NAMALWA (cell line): ENCODE data around the gene GMPR.

Experiments
- DNase-seq: peaks from one replicate; pipeline ENCODE4 v3.0.0-alpha.2; 2015; ENCODE audit warnings: low spot score

The GMPR gene

GRCh38 chr6:16302721-16303552, 64.5 kb downstream of the GMPR start:
- DNase-seq, result no peak

- peak; percentile 49 for DNase-seq
These were observed 66.9 kb downstream of the GMPR start for GRCh38 chr6:16305246-16305725.

DNA sequence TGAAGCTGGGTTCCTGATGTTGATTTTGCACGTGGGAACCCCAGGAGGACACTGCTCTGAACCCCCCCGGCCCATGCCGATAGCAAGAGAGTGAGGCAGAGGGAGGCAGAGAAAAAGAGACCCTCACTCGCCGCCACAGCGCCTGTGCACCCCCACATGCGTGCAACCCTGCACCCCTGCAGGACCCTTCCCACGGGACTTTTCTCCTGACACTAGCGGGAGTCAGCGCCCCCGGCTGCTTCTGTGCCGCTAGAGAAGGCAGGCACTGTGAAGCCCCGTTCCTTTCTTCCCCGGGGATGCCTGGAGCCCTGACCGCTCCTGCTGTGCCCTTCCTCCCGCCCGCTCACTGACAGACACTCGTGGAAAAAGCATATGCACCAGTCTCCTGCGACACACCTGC, 67.4 kb downstream of the GMPR start:
- no peak for DNase-seq

GRCh38 chr6:16306334-16306733, 67.9 kb downstream of the GMPR start:
- no peak for DNase-seq

- no peak for DNase-seq
These were observed 73.4 kb downstream of the GMPR start for GRCh38 chr6:16311763-16312162.

DNA sequence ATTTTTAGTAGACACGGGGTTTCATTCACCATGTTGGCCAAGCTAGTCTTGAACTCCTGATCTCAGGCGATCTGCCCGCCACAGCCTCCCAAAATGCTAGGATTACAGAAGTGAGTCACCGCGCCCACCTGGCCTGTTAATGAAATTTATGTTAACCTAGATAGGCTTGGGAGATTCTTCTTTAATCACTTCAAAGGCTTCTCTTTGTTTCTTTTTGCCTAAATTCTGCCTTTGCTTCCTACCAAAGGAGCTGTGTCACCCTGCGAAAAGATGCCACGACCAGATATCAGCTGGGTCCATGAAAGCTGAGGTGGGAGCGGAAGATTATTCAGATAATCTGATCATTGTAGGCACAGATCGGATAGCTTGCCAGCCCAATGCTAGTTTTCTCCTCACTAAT, 75.3 kb downstream of the GMPR start:
- no peak for DNase-seq

- DNase-seq, result no peak
These were observed 75.9 kb downstream of the GMPR start for GRCh38 chr6:16314296-16314695.

DNA sequence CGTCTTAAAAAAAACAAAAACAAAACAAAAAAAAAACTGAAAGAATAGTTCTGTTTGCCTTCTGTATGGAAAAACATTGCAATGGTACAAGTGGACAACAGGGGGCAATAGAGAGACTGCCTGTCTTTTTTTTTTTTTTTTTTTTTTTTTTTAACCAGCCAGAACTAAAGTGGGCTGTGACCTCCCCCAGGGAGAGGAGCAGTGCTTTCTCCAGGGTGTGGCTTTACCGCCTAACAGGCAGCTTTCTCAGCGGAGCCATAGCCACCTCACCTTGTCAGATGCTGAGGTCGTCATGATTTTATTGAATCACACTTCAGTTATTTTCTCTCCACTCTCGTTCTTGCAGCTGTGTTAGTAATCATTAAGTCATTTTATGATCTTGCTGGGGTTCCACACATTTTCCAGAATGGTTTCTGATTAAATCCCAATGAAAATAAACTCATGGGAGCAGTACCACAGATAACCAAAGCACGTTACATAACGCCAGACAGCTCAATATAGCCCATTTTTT, 78.4 kb downstream of the GMPR start:
- DNase-seq, result peak; percentile 69

DNA sequence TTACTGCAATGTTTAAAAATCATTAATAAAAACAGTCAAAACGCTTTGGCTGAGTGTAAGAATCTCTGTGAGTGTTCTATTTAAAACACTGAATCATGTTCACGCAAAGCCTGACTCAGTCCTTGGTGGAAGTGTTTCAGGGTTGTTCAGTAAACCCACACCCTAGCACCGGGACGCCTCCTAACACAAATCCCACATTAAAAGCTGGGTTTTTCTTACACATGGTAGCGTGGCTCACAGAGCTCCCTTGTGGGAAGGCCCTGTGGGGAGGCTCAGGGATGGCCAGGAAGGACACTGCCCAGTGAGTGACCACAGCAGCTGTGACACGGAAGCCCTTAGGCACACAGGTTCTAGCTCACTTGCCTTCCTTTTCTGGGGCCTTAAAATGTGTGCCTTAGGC, 80.2 kb downstream of the GMPR start:
- DNase-seq, result no peak

GRCh38 chr6:16318953-16319720, 80.8 kb downstream of the GMPR start:
- DNase-seq, result no peak

GRCh38 chr6:16319813-16320532, 81.6 kb downstream of the GMPR start:
- peak; percentile 84 for DNase-seq

- DNase-seq, result no peak
These were observed 82.3 kb downstream of the GMPR start for GRCh38 chr6:16320533-16321340.

DNA sequence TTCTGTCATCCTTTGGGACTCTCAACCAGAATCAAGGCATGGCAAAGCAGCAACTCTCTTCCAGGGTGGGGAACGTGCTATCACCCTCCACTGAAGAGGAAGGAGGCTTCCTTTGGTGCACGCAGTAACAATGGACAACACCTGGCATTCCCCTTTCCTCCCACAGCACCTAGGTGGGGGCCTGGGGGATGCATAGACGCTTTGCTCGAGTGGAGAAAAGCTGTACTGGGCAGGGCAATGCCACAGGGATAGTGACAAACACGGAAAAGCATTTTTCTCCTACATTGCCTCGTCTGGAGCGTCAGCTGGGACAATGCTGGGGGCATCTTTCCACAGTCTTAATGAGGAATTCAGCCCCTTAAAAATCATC, 82.9 kb downstream of the GMPR start:
- DNase-seq, result no peak

DNA sequence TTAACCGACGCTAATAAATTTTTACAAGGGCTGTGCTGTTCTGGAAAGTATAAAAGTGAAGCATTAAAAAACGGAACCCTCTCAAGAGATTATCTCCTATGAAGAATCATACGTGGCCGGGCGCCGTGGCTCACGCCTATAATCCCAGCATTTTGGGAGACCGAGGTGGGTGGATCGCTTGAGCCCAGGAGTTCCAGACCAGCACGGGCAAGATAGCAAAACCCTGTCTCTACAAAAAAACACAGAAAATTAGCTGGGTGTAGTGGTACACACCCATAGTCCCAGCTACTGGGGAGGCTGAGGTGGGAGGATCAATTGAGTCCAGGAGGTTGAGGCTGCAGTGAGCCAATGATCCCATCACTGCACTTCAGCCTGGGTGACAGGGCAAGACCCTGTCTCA, 83.4 kb downstream of the GMPR start:
- no peak for DNase-seq

GRCh38 chr6:16322666-16323312, 84.4 kb downstream of the GMPR start:
- DNase-seq, result peak; percentile 97

DNA sequence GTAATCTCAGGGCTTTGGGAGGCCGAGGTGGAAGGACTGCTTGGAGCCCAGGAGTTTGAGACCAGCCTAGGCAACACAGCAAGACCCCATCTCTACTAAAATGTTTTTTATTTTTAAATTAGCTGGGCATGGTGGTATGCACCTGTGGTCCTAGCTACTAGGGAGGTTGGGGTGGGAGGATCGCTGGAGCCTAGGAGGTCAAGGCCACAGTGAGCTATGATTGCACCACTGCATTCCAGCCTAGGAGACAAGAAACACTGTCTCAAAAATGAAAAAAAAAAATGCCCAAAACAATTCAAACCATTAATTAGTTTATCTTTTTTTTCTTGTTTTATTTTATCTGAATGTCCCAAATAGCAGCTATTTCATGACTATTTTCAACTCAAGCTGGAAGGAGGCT, 85.8 kb downstream of the GMPR start:
- DNase-seq, result no peak

- no peak for DNase-seq
These were observed 86.3 kb downstream of the GMPR start for GRCh38 chr6:16324606-16325225.

DNA sequence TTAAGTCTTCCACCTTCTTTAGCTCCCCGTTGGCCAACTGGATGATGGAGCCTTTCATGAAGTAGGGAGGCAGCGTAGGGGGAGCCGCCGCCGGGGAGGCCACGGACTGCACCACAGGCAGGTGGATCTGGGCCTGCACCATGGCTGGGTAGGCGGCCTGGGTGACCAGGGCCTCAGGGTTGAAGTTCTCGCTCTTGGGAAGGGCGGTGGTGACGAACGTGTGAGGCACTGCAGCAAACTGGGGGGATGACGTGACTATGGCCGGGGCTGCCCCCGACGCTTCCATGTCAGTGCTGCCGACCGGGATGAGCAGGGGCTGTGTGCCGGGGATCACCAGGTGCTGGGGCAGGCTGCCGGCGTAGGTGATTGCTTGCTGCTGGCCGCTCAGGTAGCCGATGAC, 88.1 kb downstream of the GMPR start:
- DNase-seq, result no peak

DNA sequence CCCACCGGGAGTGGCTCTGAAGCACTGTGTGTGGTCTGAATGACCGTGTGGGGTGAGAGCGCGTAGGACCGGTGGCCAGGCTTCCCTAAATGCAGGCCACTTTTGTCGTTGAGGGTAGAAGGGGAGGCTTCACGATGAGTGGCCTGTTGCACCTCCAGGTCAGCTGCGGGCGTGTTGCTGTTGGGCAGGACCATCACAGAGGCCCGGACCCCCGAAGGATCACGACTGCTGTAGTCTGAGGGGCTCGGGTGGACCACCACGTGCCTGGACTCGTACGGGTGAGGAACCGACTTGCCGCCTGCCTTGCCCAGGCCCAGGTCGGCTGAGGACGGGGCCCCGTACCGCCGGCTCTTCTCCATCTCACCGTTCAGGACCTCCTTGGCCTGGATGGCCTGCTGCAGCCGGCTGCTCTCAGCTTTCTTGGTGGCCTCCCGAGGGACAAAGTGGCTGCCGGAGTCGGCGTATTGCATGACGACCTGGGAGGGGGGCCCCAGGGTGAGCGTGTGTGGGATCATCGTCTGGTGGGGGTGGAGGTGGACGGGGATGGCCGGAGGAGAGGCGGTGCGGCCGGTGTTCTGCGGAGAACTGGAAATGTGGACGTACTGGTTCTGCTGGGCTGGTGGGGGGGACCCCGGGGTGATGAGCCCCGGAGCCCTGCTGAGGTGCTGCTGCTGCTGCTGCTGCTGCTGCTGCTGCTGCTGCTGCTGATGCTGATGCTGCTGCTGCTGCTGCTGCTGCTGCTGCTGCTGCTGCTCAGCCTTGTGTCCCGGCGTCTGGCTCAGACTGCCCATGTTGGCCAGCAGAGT, 88.8 kb downstream of the GMPR start:
- DNase-seq, result no peak
